ENCODE measurements around the gene OCIAD2.

Gene OCIAD2

GRCh38 chr4:48945981-48946380 lies 39.4 kb upstream of the OCIAD2 start:
- Mint-ChIP-seq H3K36me3 (ENCODE audit: low read depth) (no peaks in the 10 kb centered on the region), H3K27ac (no peak overlapping the region), H3K9me3 (no peaks in the 10 kb centered on the region), H3K27me3 (ENCODE audit: low read depth, poor library complexity) (peaks cover 8% of the 10 kb centered on the region), H3K4me3 (no peak overlapping the region), H3K4me1 (no peaks in the 10 kb centered on the region)
- TF ChIP-seq CTCF (IDR thresholded peaks at IDR 0.05), result no peak
- no peak for DNase-seq

GRCh38 chr4:48944756-48945241 lies 38.2 kb upstream of the OCIAD2 start:
- Mint-ChIP-seq H3K4me3 (no peak overlapping the region), H3K27me3 (ENCODE audit: low read depth, poor library complexity) (peaks cover 8% of the 10 kb centered on the region), H3K9me3 (no peaks in the 10 kb centered on the region), H3K4me1 (no peaks in the 10 kb centered on the region), H3K36me3 (ENCODE audit: low read depth) (no peaks in the 10 kb centered on the region), H3K27ac (no peak overlapping the region)
- DNase-seq, result peak; percentile 11
- peak; percentile 24 for TF ChIP-seq CTCF (IDR thresholded peaks at IDR 0.05)

- TF ChIP-seq CTCF (IDR thresholded peaks at IDR 0.05), result no peak
- Mint-ChIP-seq H3K9me3 (no peaks in the 10 kb centered on the region), H3K4me1 (no peaks in the 10 kb centered on the region), H3K27ac (no peak overlapping the region), H3K4me3 (no peak overlapping the region), H3K27me3 (ENCODE audit: low read depth, poor library complexity) (peaks cover 8% of the 10 kb centered on the region), H3K36me3 (ENCODE audit: low read depth) (no peaks in the 10 kb centered on the region)
- no peak for DNase-seq
These were observed 37.7 kb upstream of the OCIAD2 start for GRCh38 chr4:48944252-48944651.

- Mint-ChIP-seq H3K27me3 (ENCODE audit: low read depth, poor library complexity) (peaks cover 8% of the 10 kb centered on the region), H3K4me3 (no peak overlapping the region), H3K36me3 (ENCODE audit: low read depth) (no peaks in the 10 kb centered on the region), H3K9me3 (no peaks in the 10 kb centered on the region), H3K4me1 (no peaks in the 10 kb centered on the region), H3K27ac (no peak overlapping the region)
- no peak for TF ChIP-seq CTCF (IDR thresholded peaks at IDR 0.05)
- DNase-seq, result no peak
These were observed 36.8 kb upstream of the OCIAD2 start for GRCh38 chr4:48943387-48943786.

GRCh38 chr4:48939785-48940184 lies 33.2 kb upstream of the OCIAD2 start:
- TF ChIP-seq CTCF (IDR thresholded peaks at IDR 0.05), result no peak
- DNase-seq, result no peak
- Mint-ChIP-seq H3K36me3 (ENCODE audit: low read depth) (no peaks in the 10 kb centered on the region), H3K27me3 (ENCODE audit: low read depth, poor library complexity) (peaks cover 8% of the 10 kb centered on the region), H3K27ac (no peak overlapping the region), H3K4me1 (no peaks in the 10 kb centered on the region), H3K4me3 (no peak overlapping the region), H3K9me3 (peaks cover 4% of the 10 kb centered on the region)

- Mint-ChIP-seq H3K9me3 (peaks cover 4% of the 10 kb centered on the region), H3K27me3 (ENCODE audit: low read depth, poor library complexity) (peaks cover 6% of the 10 kb centered on the region), H3K4me3 (no peak overlapping the region), H3K36me3 (ENCODE audit: low read depth) (no peaks in the 10 kb centered on the region), H3K27ac (no peak overlapping the region), H3K4me1 (no peaks in the 10 kb centered on the region)
- TF ChIP-seq CTCF (IDR thresholded peaks at IDR 0.05), result no peak
- DNase-seq, result no peak
These were observed 32.3 kb upstream of the OCIAD2 start for GRCh38 chr4:48938831-48939230.
